Activated naive CD4-positive, alpha-beta T cell treated with anti-CD3 and anti-CD28 coated beads, Interleukin-2, amount 50 U/mL, for 16 hours (primary cell): ENCODE measurements around the gene APOA1.
A peak's percentile ranks its signal among the peaks of the same experiment; 100 is the strongest.
"Not testable (repeated sequence)": the region's sequence is repeated elsewhere in the genome, so short reads cannot be mapped to it uniquely, and the experiment has no call there.

Experiments
- DNase-seq: peaks from one replicate; pipeline ENCODE4 v3.0.0-alpha.2; 2020

The APOA1 gene

DNA sequence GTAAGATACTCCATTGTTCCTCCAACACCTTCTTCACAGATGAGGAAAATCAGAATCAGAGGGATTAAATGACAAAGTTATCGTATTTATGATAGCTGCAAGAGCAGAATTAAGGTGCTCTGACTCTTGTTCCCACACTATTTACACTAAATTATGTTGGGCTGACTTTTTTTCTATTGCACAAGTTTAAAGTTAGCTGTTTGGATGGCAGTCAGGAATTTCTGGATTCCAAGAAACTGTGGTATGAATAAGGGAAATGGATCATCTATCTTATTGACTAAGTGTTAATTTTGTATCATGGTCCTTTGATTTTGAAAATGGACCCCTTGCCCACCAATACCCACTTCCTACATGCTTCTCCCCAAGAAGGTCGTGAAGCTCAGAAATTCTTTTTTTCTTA is 19.9 kb upstream of the APOA1 start:
- no peak for DNase-seq

DNA sequence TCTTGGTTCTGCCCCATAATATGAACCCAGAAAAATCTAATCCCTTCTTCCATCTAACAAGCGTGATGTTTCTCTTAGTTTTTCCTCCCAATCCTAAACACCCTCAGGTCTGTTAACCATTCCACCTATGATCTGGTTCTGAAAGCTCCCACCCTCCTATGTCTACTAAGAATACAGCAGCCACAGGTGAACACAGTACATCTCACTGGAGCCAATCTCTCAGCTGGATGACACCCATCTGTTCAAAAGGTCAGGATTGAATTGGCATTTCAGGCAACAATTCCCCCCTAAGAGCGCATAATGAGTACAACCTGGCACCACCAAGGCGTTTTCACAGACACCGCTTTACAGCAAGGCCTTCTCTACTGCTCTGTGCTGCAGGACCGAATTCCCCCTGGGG is 19.0 kb upstream of the APOA1 start:
- no peak for DNase-seq

DNA sequence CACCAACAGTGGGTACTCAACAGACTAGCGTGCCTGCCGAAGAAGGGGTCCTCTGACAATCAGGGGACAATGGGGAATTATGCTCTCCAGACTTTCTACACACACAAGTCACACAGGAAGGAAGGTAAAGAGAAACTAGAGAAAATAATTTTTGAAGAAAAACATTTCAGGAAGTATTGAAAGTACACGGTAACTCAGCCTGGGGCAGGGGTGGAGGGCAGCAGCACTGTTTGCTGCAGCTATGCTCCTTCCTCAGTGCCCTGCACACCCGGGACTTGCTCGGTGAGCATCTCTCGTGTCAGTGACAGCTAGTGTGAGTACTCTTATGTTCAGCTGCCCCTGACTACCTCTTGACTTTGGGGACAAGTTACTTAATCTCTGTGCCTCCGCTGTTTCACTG is 18.0 kb upstream of the APOA1 start:
- no peak for DNase-seq

DNA sequence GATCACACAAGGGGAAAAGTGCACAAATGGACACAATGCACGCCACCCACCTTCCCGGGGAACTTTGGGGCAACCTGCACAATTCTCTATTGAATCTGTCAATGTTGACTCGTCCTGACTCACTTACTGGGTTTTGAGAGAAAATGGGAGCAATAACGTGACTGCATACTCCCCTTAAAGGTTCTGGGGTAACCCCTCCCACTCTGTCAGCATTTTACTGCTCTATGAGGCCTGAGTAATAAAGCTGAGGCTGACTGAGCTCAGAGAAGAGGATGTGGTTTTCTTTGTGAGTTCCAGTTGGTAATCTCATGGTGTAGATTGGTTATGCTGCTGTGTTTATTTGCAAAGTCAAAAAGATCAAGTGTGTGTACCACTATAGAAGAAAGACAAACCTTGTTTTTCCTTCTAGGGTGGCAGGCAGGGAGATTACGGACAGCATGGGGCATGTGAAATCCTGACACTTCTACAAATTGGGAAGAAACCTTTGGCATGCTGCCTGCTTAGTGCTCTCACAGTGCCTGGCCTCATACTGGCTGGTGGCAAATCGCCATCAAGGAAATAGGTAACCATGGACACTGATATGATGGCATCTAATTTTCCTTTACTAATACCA is 16.1 kb upstream of the APOA1 start:
- DNase-seq = peak; percentile 49

DNA sequence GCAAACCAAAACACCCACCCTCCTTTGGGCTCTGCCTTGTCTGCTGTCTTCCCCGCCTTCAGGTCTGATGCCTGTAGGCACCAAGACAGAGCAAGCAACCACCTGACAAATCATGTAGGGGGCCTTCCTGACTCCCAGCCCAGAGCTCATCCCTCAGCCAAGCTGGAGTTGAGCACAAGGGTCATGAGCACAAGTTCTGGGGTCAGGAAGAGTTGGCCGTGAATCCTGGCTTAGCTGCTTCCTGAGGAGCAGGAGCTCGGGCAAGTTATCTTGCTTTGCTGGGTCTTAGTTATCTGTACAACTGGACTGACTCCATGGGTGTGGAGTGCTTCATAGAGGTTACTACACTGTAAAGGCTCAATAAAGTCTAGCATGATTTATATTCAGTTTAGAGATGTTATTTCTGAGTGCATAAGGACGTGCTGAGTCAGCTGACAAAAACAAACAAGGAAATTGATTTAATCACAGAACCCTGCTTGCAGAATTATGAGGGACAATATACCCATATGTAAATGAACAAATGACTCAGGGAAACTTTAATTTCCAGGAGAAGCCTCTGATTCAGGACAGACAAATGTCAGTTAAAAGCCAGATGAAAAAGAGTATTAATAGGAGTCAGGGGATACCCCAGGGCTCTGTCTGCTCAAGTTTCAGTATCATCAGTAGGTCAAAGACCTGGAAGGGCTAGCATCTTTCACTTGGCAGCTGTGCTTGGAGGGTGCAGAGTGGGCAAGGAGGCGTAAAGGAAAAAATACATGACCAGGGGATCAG is 15.0 kb upstream of the APOA1 start:
- DNase-seq = no peak

DNA sequence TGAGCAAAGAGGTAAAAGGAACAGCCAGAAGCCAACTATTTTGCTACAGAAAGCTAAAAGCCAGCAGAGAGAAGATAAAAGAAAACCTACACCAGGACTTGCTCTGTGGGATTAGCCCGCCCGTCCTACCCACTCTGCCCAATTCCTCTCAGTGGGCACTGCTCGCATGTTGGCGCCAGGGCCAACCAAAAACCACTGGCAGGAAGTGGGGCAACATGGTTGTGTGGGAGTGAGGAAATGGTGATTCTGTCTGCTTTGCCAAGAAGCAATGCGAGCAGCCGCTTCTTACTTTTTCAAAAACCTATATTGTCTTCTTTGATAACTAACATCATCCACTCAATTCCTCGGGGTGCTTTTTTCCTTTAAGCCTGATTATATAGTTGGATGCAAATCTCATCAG is 14.2 kb upstream of the APOA1 start:
- DNase-seq = no peak

DNA sequence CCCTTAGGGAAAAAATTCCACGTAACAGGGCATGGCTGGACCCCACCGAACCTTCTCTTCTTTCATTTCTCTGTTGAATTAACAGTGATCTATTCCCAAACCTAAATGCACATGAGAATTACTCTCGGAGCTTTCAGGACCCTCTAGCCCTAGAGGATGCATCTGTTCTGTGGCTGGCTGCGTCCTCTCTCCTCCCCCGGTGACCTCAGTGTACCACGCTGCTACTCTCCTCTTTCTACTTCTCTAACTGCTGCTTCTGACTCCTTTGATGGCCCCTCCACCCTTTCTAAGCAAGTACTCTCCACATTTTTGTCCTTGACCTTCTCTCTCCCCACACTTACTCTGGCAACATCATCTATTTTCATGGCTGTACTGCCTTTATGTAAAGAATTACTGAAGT is 12.1 kb upstream of the APOA1 start:
- DNase-seq = no peak

DNA sequence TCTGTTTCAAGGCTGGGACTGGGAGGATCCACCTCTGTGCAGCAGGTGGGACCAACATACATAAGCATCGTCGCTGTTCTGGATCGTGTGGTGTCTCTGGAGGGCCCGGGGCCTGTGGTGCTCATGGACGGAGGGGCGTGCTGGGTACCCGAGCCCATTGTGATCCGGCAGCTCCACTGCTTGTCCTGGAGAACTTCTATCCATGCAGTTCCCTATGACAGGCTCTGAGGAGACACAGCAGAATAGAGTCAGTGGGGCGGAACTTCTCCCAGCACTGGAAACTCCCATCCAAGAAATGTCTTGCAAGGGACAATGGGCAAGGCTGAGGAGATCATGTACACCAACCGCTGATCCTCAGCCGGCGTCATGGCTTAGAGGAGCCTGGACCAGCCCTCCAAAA is 11.6 kb upstream of the APOA1 start:
- no peak for DNase-seq

DNA sequence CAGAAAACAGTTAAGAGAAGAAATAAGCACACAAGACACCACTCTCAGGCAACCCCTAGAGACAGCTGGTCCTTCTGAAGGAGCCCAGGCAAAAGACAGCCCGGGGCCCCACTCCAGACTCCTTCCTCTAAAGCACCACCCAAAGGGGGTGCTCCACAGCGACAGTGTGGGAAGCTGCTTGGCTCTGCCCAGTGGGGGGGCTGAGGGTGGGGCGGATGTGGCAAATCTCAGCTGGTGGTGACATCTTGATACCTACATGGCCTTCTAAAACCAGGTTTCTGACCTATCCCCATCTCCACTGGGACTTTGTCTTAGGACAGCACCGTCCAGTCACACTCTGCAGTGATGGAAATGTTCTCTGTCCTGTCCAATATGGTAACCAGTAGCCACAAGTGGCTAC is 10.2 kb upstream of the APOA1 start:
- no peak for DNase-seq

DNA sequence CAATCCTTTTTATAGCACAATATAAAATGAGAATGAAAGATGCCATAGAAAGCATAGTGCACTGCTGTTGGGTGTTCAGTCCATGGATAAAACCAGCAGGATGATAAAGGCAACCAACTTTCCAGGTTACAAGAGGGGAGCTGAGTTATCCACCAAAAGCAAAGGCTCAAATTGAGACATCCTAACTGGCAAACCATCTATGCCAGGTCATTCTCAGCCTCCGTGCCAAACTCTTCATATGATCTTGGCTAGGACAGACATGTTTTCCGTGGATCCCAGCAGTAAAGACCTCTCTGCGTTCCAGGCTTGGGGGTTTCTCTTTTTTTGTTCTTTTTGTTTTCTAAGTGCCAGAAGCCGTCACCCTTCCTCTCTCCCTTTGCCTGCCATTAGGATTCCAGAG is 7.3 kb upstream of the APOA1 start:
- DNase-seq = no peak

DNA sequence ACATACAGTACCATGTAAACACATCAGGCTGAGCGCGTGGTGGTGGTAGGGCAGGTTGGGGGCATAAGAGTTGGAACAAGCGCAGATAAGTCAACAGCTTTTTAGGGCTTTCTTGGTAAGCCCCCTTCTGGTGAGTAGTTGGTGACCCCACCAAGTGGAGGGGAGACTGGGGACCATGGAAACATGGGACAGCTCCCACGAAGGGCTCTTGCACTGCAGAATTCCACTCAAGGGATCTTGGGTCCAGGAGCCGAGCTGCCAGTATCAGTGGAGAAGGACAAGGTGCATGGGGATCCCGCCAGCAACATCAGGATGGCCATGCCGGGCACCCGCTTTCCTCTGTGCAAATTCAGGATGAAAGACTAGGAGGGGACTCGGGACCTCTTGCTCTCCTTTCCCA is 6.2 kb upstream of the APOA1 start:
- no peak for DNase-seq

DNA sequence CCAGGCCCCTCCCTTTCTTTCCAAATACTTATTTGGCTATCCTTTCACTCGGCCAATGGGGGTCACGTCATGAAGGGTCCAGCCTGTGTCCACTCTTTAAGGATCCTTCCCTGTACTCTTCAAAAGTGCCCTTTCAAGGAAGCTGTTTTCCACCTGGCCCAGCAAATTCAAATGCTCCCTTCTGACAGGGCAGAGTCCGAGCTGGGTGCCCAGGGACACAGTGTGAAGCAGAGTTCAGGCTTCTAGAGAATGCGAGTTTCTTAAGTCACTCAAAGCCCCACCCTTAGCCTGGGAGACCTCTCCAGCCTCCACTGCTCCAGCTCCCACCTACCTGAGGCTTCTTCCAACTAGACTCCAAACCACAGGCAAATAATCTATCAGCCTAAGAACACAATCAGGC is 5.5 kb upstream of the APOA1 start:
- DNase-seq = no peak

DNA sequence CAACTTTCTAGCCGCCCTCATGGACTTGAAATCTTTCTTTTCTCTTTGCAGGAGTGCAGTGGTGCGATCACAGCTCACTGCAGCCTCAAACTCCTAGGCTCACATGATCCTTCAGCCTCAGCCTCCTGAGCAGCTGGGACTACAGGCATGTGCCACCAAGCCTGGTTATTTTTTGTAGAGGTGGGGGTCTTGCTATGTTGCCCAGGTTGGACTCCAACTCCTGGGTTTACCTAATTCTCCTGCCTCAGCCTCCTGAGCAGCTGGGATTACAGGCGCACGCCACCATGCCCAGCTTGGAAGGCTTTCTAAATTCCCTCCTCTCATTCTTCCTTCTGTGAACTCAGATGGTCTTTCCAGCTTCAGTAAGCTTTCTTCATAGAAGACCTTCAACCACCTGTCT is 4.7 kb upstream of the APOA1 start:
- DNase-seq = no peak

DNA sequence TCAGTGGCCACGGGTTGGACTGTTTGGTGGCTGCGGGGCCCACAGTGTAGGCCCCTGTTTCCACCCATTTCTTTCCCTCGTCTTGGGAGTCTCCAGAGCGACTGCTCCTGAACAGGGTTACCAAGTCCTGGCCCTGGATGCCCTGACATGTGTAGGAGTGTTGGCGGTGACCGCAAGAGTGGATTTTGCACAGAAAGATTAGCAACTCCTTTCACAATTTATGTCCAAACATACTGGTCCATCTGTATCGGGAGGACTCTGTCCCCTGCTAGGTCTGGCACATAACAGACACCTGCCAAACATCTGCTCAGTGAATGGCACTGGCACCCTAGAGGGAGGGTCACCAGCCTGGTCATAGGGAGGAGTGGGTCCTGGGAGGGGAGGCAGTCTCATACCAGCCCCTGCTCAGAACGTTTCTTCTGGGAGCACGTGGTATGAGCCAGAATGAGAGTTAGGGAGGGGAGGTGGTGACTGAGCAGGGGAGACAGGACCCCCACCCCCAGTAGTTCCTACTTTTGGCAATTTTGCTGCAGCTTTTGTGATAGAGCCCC is 3.4 kb upstream of the APOA1 start:
- no peak for DNase-seq

DNA sequence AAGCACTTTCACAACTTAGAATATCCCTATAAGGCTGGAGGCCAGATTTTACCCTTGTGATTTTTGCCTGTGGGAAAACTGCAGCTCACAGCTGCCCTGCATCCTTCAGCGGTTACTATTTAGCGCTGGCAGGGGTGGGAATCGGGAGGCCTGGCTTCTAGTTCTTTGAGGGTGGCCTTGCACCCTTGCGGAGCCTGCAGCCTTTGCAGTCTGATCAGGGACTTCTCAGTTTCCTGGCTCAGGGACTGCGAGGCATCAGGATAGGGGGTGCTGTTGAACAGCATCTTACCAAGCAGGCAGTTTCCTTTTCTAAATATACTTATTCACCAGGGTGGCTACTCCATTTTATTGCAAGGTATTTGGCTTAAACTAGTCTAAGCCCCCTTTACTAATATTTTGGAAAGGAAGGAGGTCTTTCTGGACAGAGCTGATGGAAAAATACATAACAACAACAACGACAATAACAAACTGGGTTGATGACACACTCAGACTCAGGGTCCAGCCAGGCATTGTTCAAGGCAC is 2.9 kb upstream of the APOA1 start:
- DNase-seq = no peak

DNA sequence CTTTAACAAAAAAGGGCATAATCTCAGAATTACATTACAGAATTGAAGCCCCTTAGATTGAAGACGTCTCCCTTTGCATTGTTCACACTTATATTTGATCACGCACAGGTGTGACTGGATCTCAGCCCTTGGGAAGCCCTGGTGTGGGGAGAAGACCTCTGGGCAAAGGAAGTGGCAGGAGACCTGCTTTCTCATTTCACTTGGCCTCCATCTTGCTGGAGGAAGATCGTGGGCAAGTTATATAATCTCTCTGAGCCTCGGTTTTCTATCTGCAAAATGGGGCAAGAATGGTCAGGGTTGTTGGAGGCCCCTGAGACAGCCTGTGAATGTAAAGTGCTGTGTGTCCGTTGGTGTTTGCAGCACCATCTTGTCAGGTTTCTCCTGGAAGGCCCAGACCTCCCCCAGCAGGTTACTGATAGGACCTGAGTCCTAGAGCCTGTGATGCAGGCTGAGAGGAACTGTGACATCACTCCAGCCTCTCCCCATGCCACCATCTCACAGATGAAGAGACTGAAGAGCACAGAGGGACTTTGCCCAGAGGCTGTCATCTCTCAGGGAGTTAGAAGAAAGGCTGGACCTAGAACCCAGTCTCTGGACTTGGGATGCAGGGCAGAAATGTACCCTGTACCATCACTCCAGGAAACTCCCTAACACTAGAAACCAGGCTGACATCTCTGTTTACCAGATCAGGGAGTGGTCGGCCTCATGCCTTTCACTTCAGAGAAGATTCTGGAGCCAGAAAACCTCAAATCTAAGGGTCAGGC is 1.1 kb upstream of the APOA1 start:
- DNase-seq = no peak

DNA sequence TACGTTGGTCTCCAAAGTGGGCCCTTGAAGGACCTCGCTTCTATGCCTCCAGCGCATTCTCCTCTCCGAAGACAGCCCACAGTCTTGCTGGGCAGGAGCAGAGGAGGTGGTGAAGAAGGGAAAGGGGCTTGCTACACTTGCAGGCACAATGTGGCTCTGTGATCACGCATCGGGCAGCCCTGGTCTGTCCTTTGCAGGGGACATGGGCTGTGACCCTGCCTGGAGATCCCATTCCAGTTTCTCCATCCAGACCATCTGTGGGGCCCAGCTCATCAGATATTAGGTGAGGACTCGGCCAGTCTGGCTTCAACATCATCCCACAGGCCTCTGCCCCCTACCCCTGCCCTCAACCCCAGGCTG is 810 bp downstream of the APOA1 start:
- no peak for DNase-seq

DNA sequence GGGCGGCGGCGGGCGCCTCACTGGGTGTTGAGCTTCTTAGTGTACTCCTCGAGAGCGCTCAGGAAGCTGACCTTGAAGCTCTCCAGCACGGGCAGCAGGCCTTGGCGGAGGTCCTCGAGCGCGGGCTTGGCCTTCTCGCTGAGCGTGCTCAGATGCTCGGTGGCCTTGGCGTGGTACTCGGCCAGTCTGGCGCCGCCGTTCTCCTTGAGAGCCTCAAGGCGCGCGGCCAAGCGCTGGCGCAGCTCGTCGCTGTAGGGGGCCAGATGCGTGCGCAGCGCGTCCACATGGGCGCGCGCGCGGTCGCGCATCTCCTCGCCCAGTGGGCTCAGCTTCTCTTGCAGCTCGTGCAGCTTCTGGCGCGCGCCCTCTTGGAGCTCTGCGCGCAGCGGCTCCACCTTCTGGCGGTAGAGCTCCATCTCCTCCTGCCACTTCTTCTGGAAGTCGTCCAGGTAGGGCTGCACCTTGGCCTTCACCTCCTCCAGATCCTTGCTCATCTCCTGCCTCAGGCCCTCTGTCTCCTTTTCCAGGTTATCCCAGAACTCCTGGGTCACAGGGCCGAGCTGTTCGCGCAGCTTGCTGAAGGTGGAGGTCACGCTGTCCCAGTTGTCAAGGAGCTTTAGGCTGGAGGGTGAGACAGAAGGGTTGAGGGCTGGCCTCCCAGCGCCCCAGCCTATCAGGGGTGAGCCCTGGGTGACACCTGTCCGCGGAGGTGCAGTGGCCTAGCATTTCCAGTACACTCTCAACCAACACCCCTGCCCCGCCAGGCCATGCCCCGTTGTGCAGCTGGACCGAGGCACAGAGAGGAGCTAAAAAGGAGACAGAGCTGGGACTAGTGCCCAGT is 1.4 kb downstream of the APOA1 start:
- DNase-seq = peak; percentile 81

DNA sequence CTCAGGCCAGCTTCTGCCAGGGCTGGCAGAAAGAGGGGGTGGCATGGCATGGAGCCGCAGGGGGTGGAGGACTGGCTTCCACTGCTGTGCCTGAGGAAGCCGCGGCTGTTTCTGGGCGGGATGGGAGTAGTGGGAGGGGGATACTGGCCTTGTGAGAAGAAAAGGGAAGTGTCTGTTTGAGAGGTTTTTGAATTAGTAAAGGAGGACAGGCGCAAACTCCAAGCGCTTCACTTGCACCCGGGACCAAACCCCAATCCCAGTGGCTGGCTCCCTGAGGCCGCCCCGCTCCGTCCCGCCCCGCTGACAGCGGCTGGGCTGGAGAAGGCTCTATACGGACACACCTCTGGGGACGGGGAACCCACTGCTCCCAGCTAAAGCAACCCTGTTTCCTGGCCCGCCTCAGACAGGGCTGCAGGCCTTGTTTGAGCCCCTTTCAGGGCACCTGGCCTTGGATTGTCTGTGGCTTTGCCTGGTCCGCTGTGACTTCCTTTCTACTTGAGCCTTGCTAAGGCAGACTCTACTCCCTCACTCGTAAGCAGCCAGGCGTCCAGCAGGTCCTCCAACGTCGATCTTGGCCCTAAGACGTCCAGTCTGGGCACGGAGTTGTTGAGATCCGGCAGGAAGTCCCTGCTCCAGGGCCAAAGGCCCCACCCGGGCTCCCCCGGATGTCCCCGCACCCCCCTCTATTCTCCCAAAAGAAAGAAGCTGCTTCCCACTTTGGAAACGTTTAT is 2.2 kb downstream of the APOA1 start:
- DNase-seq = no peak

DNA sequence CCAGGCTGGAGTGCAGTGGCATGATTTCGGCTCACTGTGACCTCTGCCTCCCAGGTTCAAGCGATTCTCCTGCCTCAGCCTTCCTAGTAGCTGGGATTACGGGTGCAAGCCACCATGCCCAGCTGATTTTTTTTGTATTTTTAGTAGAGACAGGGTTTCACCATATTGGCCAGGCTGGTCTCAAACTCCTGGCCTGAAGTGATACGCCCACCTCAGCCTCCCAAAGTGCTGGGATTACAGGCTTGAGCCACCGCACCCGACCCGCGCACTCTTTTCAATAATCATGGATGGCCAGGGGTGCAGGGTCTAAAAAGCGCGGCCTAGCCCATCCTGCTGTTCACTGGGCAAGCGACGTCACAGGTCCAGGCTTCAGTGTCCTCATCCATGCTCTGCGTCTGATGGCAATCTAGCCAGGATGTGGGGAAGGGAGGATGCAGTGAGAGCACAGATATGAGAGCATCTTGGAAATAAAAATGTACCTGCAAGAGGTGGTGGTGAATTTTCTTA is 2.8 kb downstream of the APOA1 start:
- not testable (repeated sequence) for DNase-seq

DNA sequence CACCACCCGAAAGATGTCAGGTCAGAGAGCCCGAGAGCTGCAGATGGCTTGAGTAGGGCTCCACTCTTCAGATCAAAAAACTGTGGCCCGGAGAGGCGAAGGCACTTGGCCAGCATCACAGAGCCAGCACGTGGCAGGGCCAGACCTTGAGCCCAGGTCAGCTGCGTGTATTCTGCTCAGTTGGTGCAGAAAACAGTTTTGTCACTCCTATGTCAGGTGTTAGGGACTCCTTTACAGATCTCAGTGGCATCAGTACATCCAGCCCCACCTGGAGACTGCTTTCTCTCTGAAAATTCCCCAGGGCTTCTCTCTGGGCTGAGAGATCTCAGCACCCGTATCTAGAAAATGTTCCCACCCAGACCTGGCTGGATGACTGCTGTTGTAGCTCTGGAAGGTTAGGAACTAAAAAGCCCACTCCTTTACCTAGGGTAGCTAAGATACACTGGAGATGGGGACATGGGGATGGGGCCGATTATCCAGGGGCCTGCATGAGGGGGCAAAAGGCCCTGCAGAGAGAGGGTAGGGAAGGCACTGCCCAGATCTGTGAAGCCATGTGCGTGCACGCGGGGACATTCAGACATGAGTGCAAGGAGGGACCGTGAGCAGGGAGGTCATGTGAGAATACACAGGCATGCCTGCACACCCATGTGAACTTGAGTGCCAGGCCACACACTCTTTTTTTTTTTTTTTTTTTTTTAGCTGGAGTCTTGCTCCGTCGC is 3.4 kb downstream of the APOA1 start:
- DNase-seq = no peak
